ENCODE results near the gene SHBG. TPM values are rescaled to one million over a fixed set of nuclear protein-coding genes. Genes with fewer than 3 reads are reported as not detected.
A peak's percentile ranks its signal among the peaks of the same experiment; 100 is the strongest.

Gene SHBG
- total RNA-seq, 1 donor from 2014 or later: 0.79 TPM

- DNase-seq (ENCODE audit: low read depth): no peak
- no peaks in the 10 kb centered on the region for H3K36me3 ChIP-seq (ENCODE audit: control insufficient read depth, insufficient read depth, low read length)
- H3K27me3 ChIP-seq (ENCODE audit: control insufficient read depth, insufficient read depth, low read length): no peaks in the 10 kb centered on the region
- H3K4me3 ChIP-seq (ENCODE audit: low read depth, low read length): no peak overlapping the region
- TF ChIP-seq, protein P1, sequence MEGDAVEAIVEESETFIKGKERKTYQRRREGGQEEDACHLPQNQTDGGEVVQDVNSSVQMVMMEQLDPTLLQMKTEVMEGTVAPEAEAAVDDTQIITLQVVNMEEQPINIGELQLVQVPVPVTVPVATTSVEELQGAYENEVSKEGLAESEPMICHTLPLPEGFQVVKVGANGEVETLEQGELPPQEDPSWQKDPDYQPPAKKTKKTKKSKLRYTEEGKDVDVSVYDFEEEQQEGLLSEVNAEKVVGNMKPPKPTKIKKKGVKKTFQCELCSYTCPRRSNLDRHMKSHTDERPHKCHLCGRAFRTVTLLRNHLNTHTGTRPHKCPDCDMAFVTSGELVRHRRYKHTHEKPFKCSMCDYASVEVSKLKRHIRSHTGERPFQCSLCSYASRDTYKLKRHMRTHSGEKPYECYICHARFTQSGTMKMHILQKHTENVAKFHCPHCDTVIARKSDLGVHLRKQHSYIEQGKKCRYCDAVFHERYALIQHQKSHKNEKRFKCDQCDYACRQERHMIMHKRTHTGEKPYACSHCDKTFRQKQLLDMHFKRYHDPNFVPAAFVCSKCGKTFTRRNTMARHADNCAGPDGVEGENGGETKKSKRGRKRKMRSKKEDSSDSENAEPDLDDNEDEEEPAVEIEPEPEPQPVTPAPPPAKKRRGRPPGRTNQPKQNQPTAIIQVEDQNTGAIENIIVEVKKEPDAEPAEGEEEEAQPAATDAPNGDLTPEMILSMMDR (IDR thresholded peaks at IDR 0.05; ENCODE audit: insufficient read depth, low read length, poor library complexity, severe bottlenecking): no peak
These were observed 19.3 kb upstream of the SHBG start for GRCh38 chr17:7610641-7611040.

DNA sequence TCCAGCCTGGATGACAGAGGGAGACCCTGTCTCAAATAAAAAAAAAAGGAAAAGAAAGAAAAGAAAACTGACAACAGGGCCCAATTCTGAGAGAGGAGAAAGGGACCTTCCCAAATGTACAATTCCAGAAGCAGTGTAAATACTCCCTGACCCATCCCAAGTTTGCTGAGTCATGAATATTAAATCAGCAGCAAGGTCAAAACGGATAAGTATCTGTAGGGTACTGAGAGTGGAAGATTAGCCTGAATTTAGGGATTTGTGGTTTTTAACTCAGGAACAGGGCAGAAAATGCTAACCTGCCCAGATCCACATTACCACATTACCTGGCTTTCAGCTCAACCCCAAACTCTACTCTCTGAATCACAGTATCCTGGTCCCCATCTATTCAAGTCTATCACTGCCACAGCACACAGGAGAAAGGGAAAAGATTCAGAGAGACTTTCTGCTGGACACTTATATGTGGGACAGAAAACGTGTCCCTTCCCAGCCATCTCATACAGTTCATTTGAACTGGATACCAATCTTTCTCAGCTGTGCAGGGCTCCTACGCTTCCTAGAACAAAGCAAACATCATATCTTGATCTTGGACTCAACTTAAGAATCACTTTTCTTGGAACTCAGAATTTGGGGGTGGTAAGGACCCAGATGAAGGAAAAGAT, 18.2 kb upstream of the SHBG start:
- Histone ChIP-seq H3K36me3 (ENCODE audit: control insufficient read depth, insufficient read depth, low read length) (no peaks in the 10 kb centered on the region), H3K27me3 (ENCODE audit: control insufficient read depth, insufficient read depth, low read length) (no peaks in the 10 kb centered on the region), H3K4me3 (ENCODE audit: low read depth, low read length) (no peak overlapping the region)
- TF ChIP-seq, protein P1 (IDR thresholded peaks at IDR 0.05; ENCODE audit: insufficient read depth, low read length, poor library complexity, severe bottlenecking): no peak
- no peak for DNase-seq (ENCODE audit: low read depth)

- DNase-seq (ENCODE audit: low read depth): no peak
- Histone ChIP-seq H3K36me3 (ENCODE audit: control insufficient read depth, insufficient read depth, low read length) (no peaks in the 10 kb centered on the region), H3K27me3 (ENCODE audit: control insufficient read depth, insufficient read depth, low read length) (no peaks in the 10 kb centered on the region), H3K4me3 (ENCODE audit: low read depth, low read length) (no peak overlapping the region)
- TF ChIP-seq, protein P1 (IDR thresholded peaks at IDR 0.05; ENCODE audit: insufficient read depth, low read length, poor library complexity, severe bottlenecking): no peak
These were observed 17.7 kb upstream of the SHBG start for GRCh38 chr17:7612294-7612640.

GRCh38 chr17:7613769-7614424, 16.0 kb upstream of the SHBG start:
- no peak for DNase-seq (ENCODE audit: low read depth)
- H3K36me3 ChIP-seq (ENCODE audit: control insufficient read depth, insufficient read depth, low read length): no peaks in the 10 kb centered on the region
- H3K27me3 ChIP-seq (ENCODE audit: control insufficient read depth, insufficient read depth, low read length): no peaks in the 10 kb centered on the region
- TF ChIP-seq, protein P1 (IDR thresholded peaks at IDR 0.05; ENCODE audit: insufficient read depth, low read length, poor library complexity, severe bottlenecking): no peak
- H3K4me3 ChIP-seq (ENCODE audit: low read depth, low read length): peak overlapping the region; percentile 76

GRCh38 chr17:7614425-7615264, 15.3 kb upstream of the SHBG start, which contains the start of gene FXR2:
FXR2 (minus strand) TSS chr17:7614897; CDS start chr17:7614532, 365 bp downstream.
- TF ChIP-seq, protein P1 (IDR thresholded peaks at IDR 0.05; ENCODE audit: insufficient read depth, low read length, poor library complexity, severe bottlenecking): peak; percentile 70
- DNase-seq (ENCODE audit: low read depth): peak; percentile 96
- H3K4me3 ChIP-seq (ENCODE audit: low read depth, low read length): peak within 1 kb of the TSS; percentile 76
- no peaks in the 10 kb centered on the region for H3K27me3 ChIP-seq (ENCODE audit: control insufficient read depth, insufficient read depth, low read length)
- no peaks in the 10 kb centered on the region for H3K36me3 ChIP-seq (ENCODE audit: control insufficient read depth, insufficient read depth, low read length)
